Cardiac muscle cell (in vitro differentiated cells and primary cell): Measurements from ENCODE around the gene LBHD1. TPM values are rescaled to one million over a fixed set of nuclear protein-coding genes. Genes with fewer than 3 reads are reported as not detected.
"Not testable (repeated sequence)": the region's sequence is repeated elsewhere in the genome, so short reads cannot be mapped to it uniquely, and the experiment has no call there.

Experiments
- DNase-seq, 2 donors: peaks; one replicate each; pipeline versions ENCODE4 v3.0.0 to v3.0.0-alpha.2; 2010 to 2017; ENCODE audit warnings: low read depth in 1 of 2, low spot score in 1 of 2
- H3K27ac ChIP-seq: fragments of 200-600 bp; sonication (generic); 2 replicates; pipeline ENCODE4 v1.5.1; 2016
- H3K27me3 ChIP-seq: fragments of 200-600 bp; sonication (generic); 2 replicates; pipeline ENCODE4 v1.6.0; 2016; ENCODE audit warnings: control low read depth
- H3K36me3 ChIP-seq: fragments of 200-600 bp; sonication (generic); 2 replicates; pipeline ENCODE4 v1.5.1; 2016; ENCODE audit warnings: control low read depth
- H3K4me1 ChIP-seq: fragments of 200-600 bp; sonication (generic); 2 replicates; pipeline ENCODE4 v1.8.1; 2017; ENCODE audit warnings: low read depth, mild to moderate bottlenecking, mixed run types
- H3K4me3 ChIP-seq: fragments of 200-600 bp; sonication (generic); 2 replicates; pipeline ENCODE4 v1.5.1; 2016; ENCODE audit warnings: mild to moderate bottlenecking
- H3K9me3 ChIP-seq: fragments of 200-600 bp; sonication (generic); 2 replicates; pipeline ENCODE4 v1.5.1; 2017; ENCODE audit warnings: low read depth, mild to moderate bottlenecking, control low read depth
- polyA plus RNA-seq: library from polyadenylated mRNA; unstranded; fragments of >200 nt; fragmentation: Nextera tagmentation; extraction: Ambion mirVana; gene quantifications from 2 replicates; pipeline ENCODE4 v1.2.1, GENCODE V29; 2016
- total RNA-seq: library from RNA; depleted of rRNA; stranded (reverse); fragments of >200 nt; gene quantifications from 2 replicates; pipeline ENCODE4 v1.2.3, GENCODE V29; 2016
- TF ChIP-seq, protein P1 (sequence below): IDR thresholded peaks from 2 replicates; pipeline ENCODE4 v1.5.1; 2012; ENCODE audit warnings: low read depth, mild to moderate bottlenecking, low read length

The LBHD1 gene
- total and polyA plus RNA-seq, 2 experiments from 2014 or later, result 10.1 to 11.6 TPM

DNA sequence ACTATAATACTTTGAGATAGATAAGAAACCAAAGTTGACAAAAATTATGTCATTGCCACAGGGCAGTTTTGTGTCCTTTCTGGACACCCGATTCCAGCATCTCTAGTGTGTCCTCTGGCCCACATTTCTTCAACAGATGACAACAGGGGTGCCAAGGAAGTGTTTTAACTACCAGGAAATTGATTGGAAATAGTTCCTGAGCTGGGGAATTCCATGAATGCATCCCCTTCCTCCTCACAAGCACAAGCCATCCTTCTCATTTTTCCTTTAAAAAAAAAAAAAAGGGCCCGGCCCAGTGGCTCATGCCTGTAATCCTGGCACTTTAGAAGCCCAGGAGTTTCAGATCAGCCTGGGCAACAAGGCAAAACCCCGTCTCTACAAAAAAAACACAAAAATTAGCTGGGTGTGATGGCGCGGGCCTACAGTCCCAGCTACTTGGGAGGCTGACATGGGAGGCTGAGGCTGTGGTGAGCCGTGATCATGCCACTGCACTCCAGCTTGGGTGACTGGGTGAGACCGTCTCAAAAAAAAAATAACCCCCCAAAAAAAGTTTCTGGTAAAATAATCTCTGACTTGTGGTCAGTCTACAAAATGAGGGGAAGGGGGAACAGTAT, 49.5 kb downstream of the LBHD1 start:
- Histone ChIP-seq H3K4me1 (peaks cover 5% of the 10 kb centered on the region), H3K36me3 (peaks cover 24% of the 10 kb centered on the region), H3K27me3 (no peaks in the 10 kb centered on the region), H3K9me3 (no peaks in the 10 kb centered on the region), H3K27ac (peak overlapping the region; percentile 83), H3K4me3 (peak overlapping the region; percentile 50)
- DNase-seq, result no peak
- TF ChIP-seq, protein P1, sequence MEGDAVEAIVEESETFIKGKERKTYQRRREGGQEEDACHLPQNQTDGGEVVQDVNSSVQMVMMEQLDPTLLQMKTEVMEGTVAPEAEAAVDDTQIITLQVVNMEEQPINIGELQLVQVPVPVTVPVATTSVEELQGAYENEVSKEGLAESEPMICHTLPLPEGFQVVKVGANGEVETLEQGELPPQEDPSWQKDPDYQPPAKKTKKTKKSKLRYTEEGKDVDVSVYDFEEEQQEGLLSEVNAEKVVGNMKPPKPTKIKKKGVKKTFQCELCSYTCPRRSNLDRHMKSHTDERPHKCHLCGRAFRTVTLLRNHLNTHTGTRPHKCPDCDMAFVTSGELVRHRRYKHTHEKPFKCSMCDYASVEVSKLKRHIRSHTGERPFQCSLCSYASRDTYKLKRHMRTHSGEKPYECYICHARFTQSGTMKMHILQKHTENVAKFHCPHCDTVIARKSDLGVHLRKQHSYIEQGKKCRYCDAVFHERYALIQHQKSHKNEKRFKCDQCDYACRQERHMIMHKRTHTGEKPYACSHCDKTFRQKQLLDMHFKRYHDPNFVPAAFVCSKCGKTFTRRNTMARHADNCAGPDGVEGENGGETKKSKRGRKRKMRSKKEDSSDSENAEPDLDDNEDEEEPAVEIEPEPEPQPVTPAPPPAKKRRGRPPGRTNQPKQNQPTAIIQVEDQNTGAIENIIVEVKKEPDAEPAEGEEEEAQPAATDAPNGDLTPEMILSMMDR, result no peak

DNA sequence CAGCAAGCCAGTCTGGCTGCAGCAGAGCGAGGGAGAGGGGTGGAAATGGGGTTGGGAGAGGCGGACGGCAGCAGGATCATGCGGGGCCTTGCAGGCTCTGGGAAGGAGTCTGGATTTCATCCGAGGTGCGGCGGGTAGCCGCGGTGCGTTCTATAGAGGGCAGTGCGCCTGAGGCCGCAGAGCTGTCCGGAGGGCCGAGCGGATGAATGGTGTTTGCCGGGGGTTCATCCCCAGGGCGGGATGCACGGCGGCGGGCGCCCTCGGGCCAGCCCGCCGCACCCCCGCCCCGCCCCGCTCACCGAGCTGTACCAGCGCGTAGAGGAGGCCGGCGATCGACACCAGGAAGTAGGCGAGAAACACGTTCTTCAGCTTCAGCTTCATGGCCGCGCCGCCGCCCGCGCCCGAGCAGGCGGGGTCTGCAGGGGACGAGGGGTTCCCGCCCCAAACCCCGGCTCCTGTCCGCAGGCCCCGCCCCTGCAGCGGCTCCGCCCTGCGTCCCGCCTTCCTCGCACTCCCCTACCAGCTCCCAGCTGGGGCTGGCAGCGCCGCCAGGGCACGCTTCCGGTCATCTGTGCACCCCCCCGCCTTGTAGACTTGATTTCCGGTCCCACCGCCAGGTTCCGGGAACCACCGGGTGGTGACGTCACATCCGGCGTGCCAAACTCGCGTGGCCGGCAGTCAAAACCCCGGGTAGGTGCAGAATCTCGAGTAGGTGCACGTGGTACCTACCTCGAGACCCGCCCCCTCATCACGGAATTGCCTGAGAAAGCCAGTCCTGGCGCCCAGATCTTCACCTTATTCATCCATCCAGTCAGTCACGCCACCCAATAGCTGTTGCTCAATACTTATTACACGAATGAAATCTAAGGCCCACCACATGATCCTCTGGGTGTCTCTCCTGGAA, 50.2 kb downstream of the LBHD1 start, which contains the start of gene B3GAT3:
TSS of gene B3GAT3 (minus strand) at position 420 of the 904 bp plus-strand sequence. CDS start at position 381, 39 bp downstream.
- TF ChIP-seq, protein P1, result no peak
- peak; percentile 99 for DNase-seq

DNA sequence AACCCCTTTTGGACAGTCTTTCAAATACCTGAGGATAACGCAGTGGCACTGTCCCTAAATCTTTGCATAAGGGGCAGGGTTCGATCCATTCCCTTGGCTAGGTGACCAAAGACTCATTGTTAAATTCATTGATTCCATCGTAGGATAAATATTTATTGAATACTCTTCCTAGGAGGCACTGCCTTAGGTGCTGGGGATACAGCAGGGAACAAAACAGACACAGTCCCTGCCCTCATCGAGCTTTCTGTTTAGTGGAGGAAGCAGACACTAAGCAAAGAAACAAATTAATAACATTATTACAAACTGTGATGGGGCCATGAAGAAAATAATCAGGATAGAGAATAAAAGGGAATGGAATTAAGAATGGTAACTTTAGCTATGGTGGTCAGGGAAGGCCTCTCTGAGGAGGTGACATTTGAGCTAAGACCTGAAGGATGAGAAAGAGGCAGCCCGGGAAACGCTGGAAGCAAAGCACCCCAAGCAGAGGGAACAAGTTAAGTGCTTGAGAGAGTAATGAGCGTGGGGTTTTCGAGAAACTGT, 51.0 kb downstream of the LBHD1 start:
- H3K36me3 ChIP-seq, result peaks cover 11% of the 10 kb centered on the region
- no peaks in the 10 kb centered on the region for H3K9me3 ChIP-seq
- H3K27me3 ChIP-seq, result no peaks in the 10 kb centered on the region
- H3K27ac ChIP-seq, result peak overlapping the region; percentile 83
- DNase-seq, result no peak
- H3K4me3 ChIP-seq, result peak overlapping the region; percentile 50
- H3K4me1 ChIP-seq, result peaks cover 5% of the 10 kb centered on the region
- TF ChIP-seq, protein P1, result no peak

More for the DNA sequence above, 50.2 kb downstream of the LBHD1 start, which contains the start of gene B3GAT3:
- Histone ChIP-seq H3K4me1 (peaks cover 5% of the 10 kb centered on the region), H3K27me3 (no peaks in the 10 kb centered on the region), H3K36me3 (peaks cover 19% of the 10 kb centered on the region), H3K27ac (peak within 1 kb of the TSS; percentile 83), H3K9me3 (no peaks in the 10 kb centered on the region), H3K4me3 (peak within 1 kb of the TSS; percentile 50)

DNA sequence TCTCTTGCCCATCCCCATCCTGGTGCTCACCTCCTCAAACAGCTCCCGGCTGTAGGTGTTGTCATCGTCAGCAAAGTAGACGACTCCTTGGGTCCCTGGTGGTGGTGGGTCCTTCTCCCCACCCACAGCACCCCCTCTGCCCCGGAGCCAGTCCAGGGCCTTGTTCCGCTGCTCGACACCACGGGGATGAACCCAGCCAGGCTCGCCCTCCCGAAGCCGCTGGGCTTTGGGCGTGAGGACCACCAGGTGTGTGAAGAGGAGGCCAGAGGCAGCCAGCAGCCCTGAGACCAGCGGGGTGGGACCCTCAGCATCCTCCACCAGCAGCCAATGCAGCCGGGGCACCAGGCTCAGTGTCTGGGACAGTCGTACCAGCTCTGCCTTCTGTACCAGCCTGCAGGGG, 55.1 kb downstream of the LBHD1 start:
- not testable (repeated sequence) for H3K4me1 ChIP-seq, H3K36me3 ChIP-seq, H3K27ac ChIP-seq, DNase-seq, H3K27me3 ChIP-seq, H3K4me3 ChIP-seq, H3K9me3 ChIP-seq

DNA sequence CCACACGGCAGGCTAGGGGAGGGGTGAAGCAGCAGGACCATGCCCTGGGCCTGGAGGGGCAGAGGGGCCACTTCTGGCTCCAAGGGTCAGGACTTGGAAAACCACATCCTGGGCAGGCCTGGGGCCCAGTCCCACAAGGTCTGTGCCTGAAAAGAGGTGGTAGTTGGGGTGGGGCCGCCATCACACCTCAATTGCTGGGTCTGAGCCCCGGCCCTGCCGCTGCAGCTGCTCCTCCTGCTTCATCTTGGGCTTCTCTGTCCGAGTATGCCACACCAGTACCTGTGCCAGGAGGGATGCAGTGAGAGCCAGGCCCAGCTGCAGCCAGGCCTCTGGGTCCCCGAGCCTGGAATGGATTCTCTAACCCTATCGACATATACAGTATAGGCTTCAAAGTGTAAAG, 56.5 kb downstream of the LBHD1 start:
- Histone ChIP-seq H3K27me3 (no peaks in the 10 kb centered on the region), H3K27ac (no peak overlapping the region), H3K4me3 (no peak overlapping the region), H3K4me1 (no peaks in the 10 kb centered on the region), H3K9me3 (no peaks in the 10 kb centered on the region), H3K36me3 (no peaks in the 10 kb centered on the region)
- no peak for DNase-seq
- TF ChIP-seq, protein P1, result no peak
